SHP77 (cell line): ENCODE data around the gene XRCC4.
"Not testable (repeated sequence)": the region's sequence is repeated elsewhere in the genome, so short reads cannot be mapped to it uniquely, and the experiment has no call there.

Experiments used
- DNase-seq, 2 experiments: peaks; one replicate each; lab custom pipeline; 2025; lab: John Stamatoyannopoulos, UW

Gene XRCC4

GRCh38 chr5:83118471-83118870, 41.1 kb downstream of the XRCC4 start:
- DNase-seq = no peak

GRCh38 chr5:83118976-83119375, 41.6 kb downstream of the XRCC4 start:
- no peak for DNase-seq

- no peak for DNase-seq
These were observed 47.2 kb downstream of the XRCC4 start for GRCh38 chr5:83124593-83124992.

GRCh38 chr5:83125560-83125959, 48.2 kb downstream of the XRCC4 start:
- no peak for DNase-seq

GRCh38 chr5:83126501-83126900, 49.2 kb downstream of the XRCC4 start:
- no peak for DNase-seq

- DNase-seq = no peak
These were observed 56.5 kb downstream of the XRCC4 start for GRCh38 chr5:83133797-83134196.

GRCh38 chr5:83142526-83142925, 65.2 kb downstream of the XRCC4 start:
- no peak for DNase-seq

- DNase-seq = no peak
These were observed 67.9 kb downstream of the XRCC4 start for GRCh38 chr5:83145241-83145640.

GRCh38 chr5:83145882-83146331, 68.6 kb downstream of the XRCC4 start:
- no peak for DNase-seq

- DNase-seq = no peak
These were observed 69.1 kb downstream of the XRCC4 start for GRCh38 chr5:83146441-83146840.

GRCh38 chr5:83147593-83147992, 70.2 kb downstream of the XRCC4 start:
- DNase-seq = no peak

GRCh38 chr5:83148370-83148769, 71.0 kb downstream of the XRCC4 start:
- no peak for DNase-seq

- DNase-seq = no peak
These were observed 72.3 kb downstream of the XRCC4 start for GRCh38 chr5:83149671-83150070.

GRCh38 chr5:83151821-83152220, 74.5 kb downstream of the XRCC4 start:
- DNase-seq = no peak

- DNase-seq = not testable (repeated sequence)
These were observed 75.6 kb downstream of the XRCC4 start for GRCh38 chr5:83152996-83153395.

- no peak for DNase-seq
These were observed 78.7 kb downstream of the XRCC4 start for GRCh38 chr5:83156001-83156400.

- no peak for DNase-seq
These were observed 79.8 kb downstream of the XRCC4 start for GRCh38 chr5:83157163-83157562.

- no peak for DNase-seq
These were observed 85.3 kb downstream of the XRCC4 start for GRCh38 chr5:83162601-83163000.

GRCh38 chr5:83167538-83167937, 90.2 kb downstream of the XRCC4 start:
- DNase-seq = no peak

- no peak for DNase-seq
These were observed 92.4 kb downstream of the XRCC4 start for GRCh38 chr5:83169571-83170337.

GRCh38 chr5:83172011-83172410, 94.7 kb downstream of the XRCC4 start:
- no peak for DNase-seq

- DNase-seq = no peak
These were observed 95.3 kb downstream of the XRCC4 start for GRCh38 chr5:83172655-83173054.

- no peak for DNase-seq
These were observed 96.5 kb downstream of the XRCC4 start for GRCh38 chr5:83173826-83174225.

GRCh38 chr5:83177803-83178202, 100.5 kb downstream of the XRCC4 start:
- no peak for DNase-seq
